GM12865 (cell line): ENCODE data around the gene PROK1.

Experiments used
- DNase-seq: peaks from one replicate; pipeline ENCODE4 v3.0.0; 2010; ENCODE audit warnings: low read depth
- H3K4me3 ChIP-seq: 2 replicates; pipeline ENCODE4 v1.5.1; 2011; ENCODE audit warnings: mild to moderate bottlenecking, low read depth, low read length, control low read depth
- TF ChIP-seq, protein P1 (sequence below): IDR thresholded peaks from 2 replicates; pipeline ENCODE4 v1.5.1; 2011; ENCODE audit warnings: low read length, control low read depth, low read depth, inconsistent platforms; ENCODE audit not compliant: insufficient read depth; ENCODE audit errors: missing control alignments

Gene PROK1

DNA sequence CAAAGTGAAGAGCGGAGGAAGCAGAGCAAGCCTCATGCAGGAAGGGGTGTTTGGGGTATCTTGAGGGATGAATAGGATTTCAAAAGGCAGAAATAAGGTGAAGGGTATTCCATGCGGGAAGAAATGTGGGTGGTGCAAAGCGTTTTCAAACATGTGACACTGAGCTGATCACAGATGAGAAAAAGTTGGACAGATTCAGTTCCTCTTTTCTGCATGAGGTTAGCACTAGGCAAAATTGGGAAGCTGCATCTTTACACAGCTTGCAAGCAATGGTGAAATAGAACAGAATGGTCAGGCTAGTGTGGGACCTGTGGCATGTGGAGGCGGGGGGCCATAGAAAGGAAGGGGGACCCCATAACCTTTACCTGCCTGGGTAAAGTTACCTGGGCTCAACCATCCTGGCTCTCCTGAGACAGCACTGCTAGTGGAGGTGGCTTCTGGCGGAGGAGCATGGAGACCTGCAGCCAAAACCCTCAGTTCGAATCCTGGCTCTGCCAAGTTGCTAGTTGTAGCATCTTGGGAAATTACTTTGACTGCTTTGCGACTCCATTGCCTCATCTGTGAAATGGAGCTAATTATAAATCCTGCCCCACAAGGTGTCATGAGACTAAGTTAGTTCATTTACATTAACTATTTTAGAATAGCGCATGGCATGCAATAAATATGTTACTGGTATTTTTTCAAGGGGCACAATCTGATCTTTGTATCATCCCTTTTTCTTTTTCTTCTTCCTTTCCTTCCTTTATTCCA is 51.6 kb downstream of the PROK1 start:
- H3K4me3 ChIP-seq = no peak overlapping the region
- DNase-seq = no peak
- TF ChIP-seq, protein P1, sequence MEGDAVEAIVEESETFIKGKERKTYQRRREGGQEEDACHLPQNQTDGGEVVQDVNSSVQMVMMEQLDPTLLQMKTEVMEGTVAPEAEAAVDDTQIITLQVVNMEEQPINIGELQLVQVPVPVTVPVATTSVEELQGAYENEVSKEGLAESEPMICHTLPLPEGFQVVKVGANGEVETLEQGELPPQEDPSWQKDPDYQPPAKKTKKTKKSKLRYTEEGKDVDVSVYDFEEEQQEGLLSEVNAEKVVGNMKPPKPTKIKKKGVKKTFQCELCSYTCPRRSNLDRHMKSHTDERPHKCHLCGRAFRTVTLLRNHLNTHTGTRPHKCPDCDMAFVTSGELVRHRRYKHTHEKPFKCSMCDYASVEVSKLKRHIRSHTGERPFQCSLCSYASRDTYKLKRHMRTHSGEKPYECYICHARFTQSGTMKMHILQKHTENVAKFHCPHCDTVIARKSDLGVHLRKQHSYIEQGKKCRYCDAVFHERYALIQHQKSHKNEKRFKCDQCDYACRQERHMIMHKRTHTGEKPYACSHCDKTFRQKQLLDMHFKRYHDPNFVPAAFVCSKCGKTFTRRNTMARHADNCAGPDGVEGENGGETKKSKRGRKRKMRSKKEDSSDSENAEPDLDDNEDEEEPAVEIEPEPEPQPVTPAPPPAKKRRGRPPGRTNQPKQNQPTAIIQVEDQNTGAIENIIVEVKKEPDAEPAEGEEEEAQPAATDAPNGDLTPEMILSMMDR = no peak

DNA sequence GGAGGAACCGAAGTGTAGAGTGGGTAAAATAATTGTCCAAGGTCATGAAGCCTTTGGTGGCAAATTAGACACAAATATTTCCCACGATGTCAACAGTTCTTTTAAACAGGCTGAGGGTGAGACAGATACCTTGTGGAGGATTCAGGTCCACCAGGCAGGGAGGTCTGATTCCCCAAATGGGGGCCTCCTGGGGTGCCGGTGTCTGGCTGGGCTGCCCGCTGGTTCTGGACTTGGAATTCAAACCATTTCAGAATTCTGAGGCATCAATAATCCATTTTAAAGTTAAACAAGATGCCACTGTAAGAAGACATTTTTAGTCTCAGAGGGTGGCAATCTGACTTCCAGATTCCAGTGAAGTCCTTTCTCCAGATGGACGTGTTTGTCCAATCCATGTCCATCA is 52.5 kb downstream of the PROK1 start:
- TF ChIP-seq, protein P1 = no peak
- no peak for DNase-seq

DNA sequence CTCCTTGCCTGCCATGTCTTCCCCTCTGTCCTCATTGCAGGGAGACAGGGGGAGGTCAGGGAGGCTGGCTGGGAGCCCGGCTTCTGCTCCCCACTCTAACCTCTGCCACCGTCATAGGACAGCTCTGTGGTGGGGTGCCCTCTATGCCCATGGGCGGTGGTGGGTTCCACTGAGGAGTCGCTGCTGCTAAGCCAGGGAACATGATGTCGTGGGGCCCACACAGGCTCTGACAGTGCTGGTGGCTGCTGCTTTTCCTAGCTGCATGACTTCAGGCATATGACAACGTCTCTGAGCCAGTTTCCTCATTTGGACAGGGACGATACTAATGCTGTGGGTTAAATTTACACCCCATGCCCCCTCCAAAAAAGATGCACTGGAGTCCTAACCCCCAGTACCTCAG is 53.3 kb downstream of the PROK1 start:
- TF ChIP-seq, protein P1 = no peak
- no peak overlapping the region for H3K4me3 ChIP-seq
- no peak for DNase-seq

More for the DNA sequence above, 52.5 kb downstream of the PROK1 start:
- no peak overlapping the region for H3K4me3 ChIP-seq

DNA sequence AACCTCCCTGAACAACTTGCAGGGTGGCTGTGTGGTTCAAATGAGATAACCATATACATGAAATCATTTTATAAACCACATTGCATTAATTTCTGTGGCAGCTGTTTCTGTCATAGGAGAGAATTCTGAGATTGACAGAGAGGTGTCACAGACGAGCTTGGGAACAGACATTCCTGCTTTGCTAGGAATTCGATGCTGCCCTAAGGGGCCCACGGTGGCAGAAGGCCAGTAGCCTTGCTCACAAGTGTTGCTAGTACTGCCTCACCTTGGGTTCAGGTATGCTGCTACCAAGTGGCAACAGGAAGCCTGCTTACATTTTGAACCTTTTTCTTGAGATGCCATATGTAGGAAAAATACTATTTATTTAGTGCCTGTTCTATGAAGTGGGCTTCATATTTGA is 54.6 kb downstream of the PROK1 start:
- TF ChIP-seq, protein P1 = no peak
- no peak for DNase-seq

DNA sequence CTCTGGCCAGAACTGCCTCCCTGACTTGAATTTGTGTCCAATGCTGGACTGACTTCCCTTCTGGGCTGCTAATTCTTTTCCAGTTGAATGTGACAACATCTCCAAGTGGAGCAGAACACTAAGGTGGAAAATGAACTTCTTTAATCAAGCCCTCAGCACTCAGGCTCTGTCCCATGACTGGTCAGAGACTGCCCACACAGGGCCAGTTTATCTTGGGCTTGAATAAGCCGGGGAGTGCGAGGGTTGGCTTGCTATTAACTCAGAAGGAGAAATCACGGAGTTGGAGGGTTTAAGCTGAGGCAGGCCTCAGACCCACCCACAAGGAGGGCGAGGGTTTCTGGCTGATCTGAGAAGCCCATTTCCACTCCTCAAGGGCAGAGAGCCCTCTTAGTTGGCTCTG is 55.6 kb downstream of the PROK1 start:
- no peak overlapping the region for H3K4me3 ChIP-seq
- TF ChIP-seq, protein P1 = no peak
- no peak for DNase-seq

More for the DNA sequence above, 54.6 kb downstream of the PROK1 start:
- H3K4me3 ChIP-seq = no peak overlapping the region
